HFF-Myc (cell line): ENCODE data around the gene DELE1.
A peak's percentile ranks its signal among the peaks of the same experiment; 100 is the strongest.

Experiments
- DNase-seq: peaks from one replicate; pipeline ENCODE4 v3.0.0-alpha.2; 2011; ENCODE audit warnings: low read depth; ENCODE audit errors: extremely low read depth
- H3K4me3 ChIP-seq: replicated peaks from 2 replicates; pipeline ENCODE4 v1.5.1; 2011; ENCODE audit warnings: low read depth, mild to moderate bottlenecking, control low read depth, low read length
- CTCF ChIP-seq: IDR thresholded peaks from 2 replicates; pipeline ENCODE4 v1.5.1; 2012; ENCODE audit warnings: mild to moderate bottlenecking, low read depth, low read length, control low read depth; ENCODE audit errors: missing control alignments

The DELE1 gene

GRCh38 chr5:141877356-141878185, 46.1 kb upstream of the DELE1 start:
- peak overlapping the region; percentile 13 for H3K4me3 ChIP-seq
- no peak for DNase-seq
- TF ChIP-seq CTCF: no peak

- TF ChIP-seq CTCF: no peak
- no peak for DNase-seq
- peak within 1 kb of the TSS; percentile 19 for H3K4me3 ChIP-seq
Measured at GRCh38 chr5:141878186-141878710, 45.4 kb upstream of the DELE1 start, which contains the start of gene PCDH1. Gene PCDH1 (minus strand): TSS chr5:141878410. CDS start chr5:141878262, 148 bp downstream.

- peak overlapping the region; percentile 19 for H3K4me3 ChIP-seq
- DNase-seq: peak; percentile 77
- peak; percentile 98 for TF ChIP-seq CTCF
Measured at GRCh38 chr5:141878711-141879425, 44.8 kb upstream of the DELE1 start.

GRCh38 chr5:141879426-141879759, 44.3 kb upstream of the DELE1 start:
- no peak overlapping the region for H3K4me3 ChIP-seq
- no peak for TF ChIP-seq CTCF
- no peak for DNase-seq

GRCh38 chr5:141879941-141880738, 43.5 kb upstream of the DELE1 start:
- no peak overlapping the region for H3K4me3 ChIP-seq
- no peak for DNase-seq
- no peak for TF ChIP-seq CTCF

GRCh38 chr5:141880961-141881801, 42.5 kb upstream of the DELE1 start:
- DNase-seq: no peak
- no peak for TF ChIP-seq CTCF
- H3K4me3 ChIP-seq: no peak overlapping the region
